DOHH2 (cell line): ENCODE data around the gene LRRC4C.

ENCODE experiments used
- H3F3A ChIP-seq: fragments of 200-600 bp; sonication (generic), shearing (Covaris generic); 2 replicates; pipeline ENCODE4 v1.6.0; 2016; ENCODE audit warnings: antibody characterized with exemption, mild to moderate bottlenecking; ENCODE audit not compliant: control insufficient read depth, insufficient read depth
- H3K27ac ChIP-seq: fragments of 200-600 bp; sonication (generic); 2 replicates; pipeline ENCODE4 v1.5.1; 2014; ENCODE audit warnings: low read depth, mild to moderate bottlenecking, low read length, moderate library complexity
- H3K27me3 ChIP-seq: fragments of 200-600 bp; sonication (generic); 2 replicates; pipeline ENCODE4 v1.6.1; 2014; ENCODE audit warnings: mild to moderate bottlenecking, low read length, mixed read lengths; ENCODE audit not compliant: control insufficient read depth
- H3K36me3 ChIP-seq: fragments of 200-600 bp; sonication (generic); 2 replicates; pipeline ENCODE4 v1.6.1; 2014; ENCODE audit warnings: mild to moderate bottlenecking, low read length, moderate library complexity, mixed read lengths; ENCODE audit not compliant: control insufficient read depth
- H3K4me1 ChIP-seq: fragments of 200-600 bp; sonication (generic); 2 replicates; pipeline ENCODE4 v1.6.1; 2014; ENCODE audit warnings: mild to moderate bottlenecking, low read length, mixed read lengths; ENCODE audit not compliant: control insufficient read depth
- H3K4me2 ChIP-seq: fragments of 200-600 bp; sonication (generic); 2 replicates; pipeline ENCODE4 v1.6.0; 2014; ENCODE audit warnings: mild to moderate bottlenecking, low read length, moderate library complexity
- H3K4me3 ChIP-seq: fragments of 200-600 bp; sonication (generic); 2 replicates; pipeline ENCODE4 v1.5.1; 2014; ENCODE audit warnings: mild to moderate bottlenecking, low read length, mixed read lengths
- H3K79me2 ChIP-seq: fragments of 200-600 bp; sonication (generic); 2 replicates; pipeline ENCODE4 v1.6.1; 2014; ENCODE audit warnings: mild to moderate bottlenecking, low read length, mixed read lengths; ENCODE audit not compliant: control insufficient read depth
- H3K9me2 ChIP-seq: fragments of 200-600 bp; sonication (generic); replicated peaks from 2 replicates; pipeline ENCODE4 v1.6.1; 2014; ENCODE audit warnings: mild to moderate bottlenecking, low read length, mixed read lengths; ENCODE audit not compliant: control insufficient read depth
- H3K9me3 ChIP-seq: fragments of 200-600 bp; sonication (generic); 2 replicates; pipeline ENCODE4 v1.6.1; 2014; ENCODE audit warnings: antibody characterized with exemption, low read length, mixed read lengths; ENCODE audit not compliant: control insufficient read depth, insufficient read depth
- H4K20me1 ChIP-seq: fragments of 200-600 bp; sonication (generic); 2 replicates; pipeline ENCODE4 v1.6.0; 2014; ENCODE audit warnings: low read depth, mild to moderate bottlenecking, antibody characterized with exemption, low read length, moderate library complexity; ENCODE audit not compliant: control insufficient read depth, insufficient read depth
- CTCF ChIP-seq: fragments of 200-600 bp; sonication (generic); IDR thresholded peaks from one replicate; pipeline ENCODE4 v1.5.1; 2014; ENCODE audit warnings: antibody characterized with exemption, mild to moderate bottlenecking, low read depth, low read length; ENCODE audit not compliant: poor library complexity, severe bottlenecking
- EZH2phosphoT487 ChIP-seq: fragments of 200-600 bp; sonication (generic); IDR thresholded peaks from 2 replicates; pipeline ENCODE4 v1.6.1; 2017; ENCODE audit warnings: borderline replicate concordance, mild to moderate bottlenecking, antibody characterized with exemption, low read length, moderate library complexity, mixed read lengths

Gene LRRC4C

GRCh38 chr11:40606800-40607199 is 852.7 kb downstream of the LRRC4C start:
- no peaks in the 10 kb centered on the region for H3K9me2 ChIP-seq
- no peak overlapping the region for H3K4me2 ChIP-seq
- no peaks in the 10 kb centered on the region for H3K36me3 ChIP-seq
- H3K27me3 ChIP-seq = no peaks in the 10 kb centered on the region
- H3K27ac ChIP-seq = no peak overlapping the region
- TF ChIP-seq CTCF = no peak
- TF ChIP-seq EZH2phosphoT487 = no peak
- no peaks in the 10 kb centered on the region for H3K79me2 ChIP-seq
- H3F3A ChIP-seq = no peaks in the 10 kb centered on the region
- peaks cover 6% of the 10 kb centered on the region; the same call in 1 of the 2 replicates for H3K9me3 ChIP-seq
- H3K4me1 ChIP-seq = no peaks in the 10 kb centered on the region
- H4K20me1 ChIP-seq = no peaks in the 10 kb centered on the region
- no peak overlapping the region for H3K4me3 ChIP-seq

GRCh38 chr11:40602866-40603552 is 856.4 kb downstream of the LRRC4C start:
- Histone ChIP-seq H3K36me3 (no peaks in the 10 kb centered on the region), H3K9me3 (peaks cover 6% of the 10 kb centered on the region; the same call in 1 of the 2 replicates), H3K4me3 (no peak overlapping the region), H3F3A (no peaks in the 10 kb centered on the region), H4K20me1 (no peaks in the 10 kb centered on the region), H3K27me3 (no peaks in the 10 kb centered on the region), H3K79me2 (no peaks in the 10 kb centered on the region), H3K9me2 (no peaks in the 10 kb centered on the region), H3K27ac (no peak overlapping the region), H3K4me1 (no peaks in the 10 kb centered on the region), H3K4me2 (no peak overlapping the region)
- TF ChIP-seq CTCF (no peak), EZH2phosphoT487 (no peak)

GRCh38 chr11:40597546-40598113 is 861.8 kb downstream of the LRRC4C start:
- H3K4me1 ChIP-seq = no peaks in the 10 kb centered on the region
- no peaks in the 10 kb centered on the region for H3K9me2 ChIP-seq
- H3K4me3 ChIP-seq = no peak overlapping the region
- H4K20me1 ChIP-seq = no peaks in the 10 kb centered on the region
- no peaks in the 10 kb centered on the region for H3K36me3 ChIP-seq
- H3K79me2 ChIP-seq = no peaks in the 10 kb centered on the region
- no peak overlapping the region for H3K4me2 ChIP-seq
- no peaks in the 10 kb centered on the region for H3K9me3 ChIP-seq
- TF ChIP-seq CTCF = no peak
- no peak for TF ChIP-seq EZH2phosphoT487
- H3F3A ChIP-seq = no peaks in the 10 kb centered on the region
- H3K27ac ChIP-seq = no peak overlapping the region
- no peaks in the 10 kb centered on the region for H3K27me3 ChIP-seq
